ENCODE data around the gene FAM219B.

GRCh38 chr15:74892313-74892712 is 14.3 kb downstream of the FAM219B start:
- no peak for TF ChIP-seq CTCF (conservative IDR thresholded peaks at IDR 0.05; ENCODE audit: low read length)
- no peak for TF ChIP-seq EZH2phosphoT487 (IDR thresholded peaks at IDR 0.05; ENCODE audit: borderline replicate concordance, low read depth, low read length)

All from OCI-LY7 (cell line).